ENCODE results near the gene AP4B1. TPM values are rescaled to one million over a fixed set of nuclear protein-coding genes. Genes with fewer than 3 reads are reported as not detected.

AP4B1 gene
- total and polyA plus RNA-seq, 9 of the 15 experiments (the other 6 are each of a cell fraction or from before 2014, with no cell fraction given), result 15.8 to 36.5 (median 24.6) TPM

GRCh38 chr1:113874012-113874879 lies 30.4 kb downstream of the AP4B1 start (continued):
- TF ChIP-seq ZNF408 (CRISPR knock-in tag; IDR thresholded peaks at IDR 0.05; ENCODE audit: low read depth), result no peak
- TF ChIP-seq PTRF (tag; IDR thresholded peaks at IDR 0.05), result no peak
- no peak for TF ChIP-seq RBBP5 (IDR thresholded peaks at IDR 0.05; ENCODE audit: borderline replicate concordance, insufficient read depth, low read length, poor library complexity, severe bottlenecking)
- no peak for TF ChIP-seq CCNT2 (IDR thresholded peaks at IDR 0.05; ENCODE audit: borderline replicate concordance, extremely low read depth, insufficient read length, low read depth, low read length)
- no peak for TF ChIP-seq POLR2G (IDR thresholded peaks at IDR 0.05; ENCODE audit: low read depth, low read length)
- no peak for TF ChIP-seq RHOXF2B (CRISPR knock-in tag; conservative IDR thresholded peaks at IDR 0.05)
- no peak for TF ChIP-seq ZNF699 (CRISPR knock-in tag; IDR thresholded peaks at IDR 0.05; ENCODE audit: insufficient replicate concordance)
- no peak for TF ChIP-seq KLF13 (tag; IDR thresholded peaks at IDR 0.05; ENCODE audit: borderline replicate concordance, low read depth)
- TF ChIP-seq ZNF766 (CRISPR knock-in tag; conservative IDR thresholded peaks at IDR 0.05), result no peak
- TF ChIP-seq, protein P1, sequence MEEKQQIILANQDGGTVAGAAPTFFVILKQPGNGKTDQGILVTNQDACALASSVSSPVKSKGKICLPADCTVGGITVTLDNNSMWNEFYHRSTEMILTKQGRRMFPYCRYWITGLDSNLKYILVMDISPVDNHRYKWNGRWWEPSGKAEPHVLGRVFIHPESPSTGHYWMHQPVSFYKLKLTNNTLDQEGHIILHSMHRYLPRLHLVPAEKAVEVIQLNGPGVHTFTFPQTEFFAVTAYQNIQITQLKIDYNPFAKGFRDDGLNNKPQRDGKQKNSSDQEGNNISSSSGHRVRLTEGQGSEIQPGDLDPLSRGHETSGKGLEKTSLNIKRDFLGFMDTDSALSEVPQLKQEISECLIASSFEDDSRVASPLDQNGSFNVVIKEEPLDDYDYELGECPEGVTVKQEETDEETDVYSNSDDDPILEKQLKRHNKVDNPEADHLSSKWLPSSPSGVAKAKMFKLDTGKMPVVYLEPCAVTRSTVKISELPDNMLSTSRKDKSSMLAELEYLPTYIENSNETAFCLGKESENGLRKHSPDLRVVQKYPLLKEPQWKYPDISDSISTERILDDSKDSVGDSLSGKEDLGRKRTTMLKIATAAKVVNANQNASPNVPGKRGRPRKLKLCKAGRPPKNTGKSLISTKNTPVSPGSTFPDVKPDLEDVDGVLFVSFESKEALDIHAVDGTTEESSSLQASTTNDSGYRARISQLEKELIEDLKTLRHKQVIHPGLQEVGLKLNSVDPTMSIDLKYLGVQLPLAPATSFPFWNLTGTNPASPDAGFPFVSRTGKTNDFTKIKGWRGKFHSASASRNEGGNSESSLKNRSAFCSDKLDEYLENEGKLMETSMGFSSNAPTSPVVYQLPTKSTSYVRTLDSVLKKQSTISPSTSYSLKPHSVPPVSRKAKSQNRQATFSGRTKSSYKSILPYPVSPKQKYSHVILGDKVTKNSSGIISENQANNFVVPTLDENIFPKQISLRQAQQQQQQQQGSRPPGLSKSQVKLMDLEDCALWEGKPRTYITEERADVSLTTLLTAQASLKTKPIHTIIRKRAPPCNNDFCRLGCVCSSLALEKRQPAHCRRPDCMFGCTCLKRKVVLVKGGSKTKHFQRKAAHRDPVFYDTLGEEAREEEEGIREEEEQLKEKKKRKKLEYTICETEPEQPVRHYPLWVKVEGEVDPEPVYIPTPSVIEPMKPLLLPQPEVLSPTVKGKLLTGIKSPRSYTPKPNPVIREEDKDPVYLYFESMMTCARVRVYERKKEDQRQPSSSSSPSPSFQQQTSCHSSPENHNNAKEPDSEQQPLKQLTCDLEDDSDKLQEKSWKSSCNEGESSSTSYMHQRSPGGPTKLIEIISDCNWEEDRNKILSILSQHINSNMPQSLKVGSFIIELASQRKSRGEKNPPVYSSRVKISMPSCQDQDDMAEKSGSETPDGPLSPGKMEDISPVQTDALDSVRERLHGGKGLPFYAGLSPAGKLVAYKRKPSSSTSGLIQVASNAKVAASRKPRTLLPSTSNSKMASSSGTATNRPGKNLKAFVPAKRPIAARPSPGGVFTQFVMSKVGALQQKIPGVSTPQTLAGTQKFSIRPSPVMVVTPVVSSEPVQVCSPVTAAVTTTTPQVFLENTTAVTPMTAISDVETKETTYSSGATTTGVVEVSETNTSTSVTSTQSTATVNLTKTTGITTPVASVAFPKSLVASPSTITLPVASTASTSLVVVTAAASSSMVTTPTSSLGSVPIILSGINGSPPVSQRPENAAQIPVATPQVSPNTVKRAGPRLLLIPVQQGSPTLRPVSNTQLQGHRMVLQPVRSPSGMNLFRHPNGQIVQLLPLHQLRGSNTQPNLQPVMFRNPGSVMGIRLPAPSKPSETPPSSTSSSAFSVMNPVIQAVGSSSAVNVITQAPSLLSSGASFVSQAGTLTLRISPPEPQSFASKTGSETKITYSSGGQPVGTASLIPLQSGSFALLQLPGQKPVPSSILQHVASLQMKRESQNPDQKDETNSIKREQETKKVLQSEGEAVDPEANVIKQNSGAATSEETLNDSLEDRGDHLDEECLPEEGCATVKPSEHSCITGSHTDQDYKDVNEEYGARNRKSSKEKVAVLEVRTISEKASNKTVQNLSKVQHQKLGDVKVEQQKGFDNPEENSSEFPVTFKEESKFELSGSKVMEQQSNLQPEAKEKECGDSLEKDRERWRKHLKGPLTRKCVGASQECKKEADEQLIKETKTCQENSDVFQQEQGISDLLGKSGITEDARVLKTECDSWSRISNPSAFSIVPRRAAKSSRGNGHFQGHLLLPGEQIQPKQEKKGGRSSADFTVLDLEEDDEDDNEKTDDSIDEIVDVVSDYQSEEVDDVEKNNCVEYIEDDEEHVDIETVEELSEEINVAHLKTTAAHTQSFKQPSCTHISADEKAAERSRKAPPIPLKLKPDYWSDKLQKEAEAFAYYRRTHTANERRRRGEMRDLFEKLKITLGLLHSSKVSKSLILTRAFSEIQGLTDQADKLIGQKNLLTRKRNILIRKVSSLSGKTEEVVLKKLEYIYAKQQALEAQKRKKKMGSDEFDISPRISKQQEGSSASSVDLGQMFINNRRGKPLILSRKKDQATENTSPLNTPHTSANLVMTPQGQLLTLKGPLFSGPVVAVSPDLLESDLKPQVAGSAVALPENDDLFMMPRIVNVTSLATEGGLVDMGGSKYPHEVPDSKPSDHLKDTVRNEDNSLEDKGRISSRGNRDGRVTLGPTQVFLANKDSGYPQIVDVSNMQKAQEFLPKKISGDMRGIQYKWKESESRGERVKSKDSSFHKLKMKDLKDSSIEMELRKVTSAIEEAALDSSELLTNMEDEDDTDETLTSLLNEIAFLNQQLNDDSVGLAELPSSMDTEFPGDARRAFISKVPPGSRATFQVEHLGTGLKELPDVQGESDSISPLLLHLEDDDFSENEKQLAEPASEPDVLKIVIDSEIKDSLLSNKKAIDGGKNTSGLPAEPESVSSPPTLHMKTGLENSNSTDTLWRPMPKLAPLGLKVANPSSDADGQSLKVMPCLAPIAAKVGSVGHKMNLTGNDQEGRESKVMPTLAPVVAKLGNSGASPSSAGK (IDR thresholded peaks at IDR 0.05), result no peak; the same call in 1 of the 2 replicates
- TF ChIP-seq, protein P2, sequence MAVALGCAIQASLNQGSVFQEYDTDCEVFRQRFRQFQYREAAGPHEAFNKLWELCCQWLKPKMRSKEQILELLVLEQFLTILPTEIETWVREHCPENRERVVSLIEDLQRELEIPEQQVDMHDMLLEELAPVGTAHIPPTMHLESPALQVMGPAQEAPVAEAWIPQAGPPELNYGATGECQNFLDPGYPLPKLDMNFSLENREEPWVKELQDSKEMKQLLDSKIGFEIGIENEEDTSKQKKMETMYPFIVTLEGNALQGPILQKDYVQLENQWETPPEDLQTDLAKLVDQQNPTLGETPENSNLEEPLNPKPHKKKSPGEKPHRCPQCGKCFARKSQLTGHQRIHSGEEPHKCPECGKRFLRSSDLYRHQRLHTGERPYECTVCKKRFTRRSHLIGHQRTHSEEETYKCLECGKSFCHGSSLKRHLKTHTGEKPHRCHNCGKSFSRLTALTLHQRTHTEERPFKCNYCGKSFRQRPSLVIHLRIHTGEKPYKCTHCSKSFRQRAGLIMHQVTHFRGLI (CRISPR knock-in tag; IDR thresholded peaks at IDR 0.05), result no peak

Measured in K562 (cell line).